CD1c-positive myeloid dendritic cell (primary cell): ENCODE data around the gene KCNQ1OT1.

Source experiments
- DNase-seq: peaks from one replicate; pipeline ENCODE4 v3.0.0-alpha.2; 2016; ENCODE audit errors: extremely low spot score

The KCNQ1OT1 gene

DNA sequence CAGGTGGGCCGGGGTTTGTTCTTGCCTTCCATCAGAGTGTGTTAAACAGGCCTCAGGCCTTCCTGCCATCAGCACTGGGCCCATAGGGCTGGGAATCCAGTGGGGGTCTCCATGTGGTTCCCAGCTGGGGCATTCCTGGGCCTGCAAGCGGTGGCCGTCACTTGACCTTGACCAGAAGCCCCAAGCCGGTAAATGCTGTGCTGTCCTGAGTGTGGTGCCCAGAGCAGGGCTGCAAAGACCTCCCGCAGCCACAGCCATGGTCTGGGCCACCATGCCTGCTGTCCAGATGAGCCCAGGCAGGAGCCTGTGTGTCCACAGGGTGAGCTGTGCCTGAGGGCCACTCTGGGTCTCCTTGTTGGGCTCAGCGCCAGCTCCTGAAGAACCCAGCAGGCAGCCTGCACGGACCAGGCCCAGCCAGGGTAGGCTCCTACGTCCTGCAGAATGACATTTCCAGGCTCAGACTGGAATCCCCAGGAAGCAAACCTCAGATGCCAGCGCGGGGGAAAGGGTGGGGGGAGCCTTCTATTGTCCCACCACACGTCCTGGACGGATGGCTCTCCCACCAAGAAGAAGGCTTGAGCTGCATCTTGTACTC is 117.3 kb downstream of the KCNQ1OT1 start:
- DNase-seq, result no peak

DNA sequence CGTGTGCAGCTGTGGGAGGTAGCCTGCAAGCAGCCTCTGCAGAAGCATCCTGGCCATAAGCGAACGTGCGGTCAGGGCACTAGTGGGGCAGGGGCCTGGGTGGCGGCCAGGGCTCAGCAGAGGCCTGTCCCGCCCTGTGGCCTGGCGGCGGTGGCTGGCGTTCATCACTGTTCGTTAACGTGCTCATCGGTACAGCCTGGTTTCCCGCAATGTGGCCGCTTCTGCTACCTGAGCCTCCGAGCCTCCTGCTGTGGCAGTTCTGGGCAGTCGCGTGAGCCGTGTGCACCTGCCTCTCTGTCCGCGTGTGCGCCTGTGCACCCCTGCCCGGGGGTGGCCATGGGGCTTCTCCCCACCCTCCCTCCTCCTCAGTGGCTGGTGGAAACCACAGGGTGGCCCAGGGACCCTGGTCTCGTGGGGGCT is 117.9 kb downstream of the KCNQ1OT1 start:
- no peak for DNase-seq

DNA sequence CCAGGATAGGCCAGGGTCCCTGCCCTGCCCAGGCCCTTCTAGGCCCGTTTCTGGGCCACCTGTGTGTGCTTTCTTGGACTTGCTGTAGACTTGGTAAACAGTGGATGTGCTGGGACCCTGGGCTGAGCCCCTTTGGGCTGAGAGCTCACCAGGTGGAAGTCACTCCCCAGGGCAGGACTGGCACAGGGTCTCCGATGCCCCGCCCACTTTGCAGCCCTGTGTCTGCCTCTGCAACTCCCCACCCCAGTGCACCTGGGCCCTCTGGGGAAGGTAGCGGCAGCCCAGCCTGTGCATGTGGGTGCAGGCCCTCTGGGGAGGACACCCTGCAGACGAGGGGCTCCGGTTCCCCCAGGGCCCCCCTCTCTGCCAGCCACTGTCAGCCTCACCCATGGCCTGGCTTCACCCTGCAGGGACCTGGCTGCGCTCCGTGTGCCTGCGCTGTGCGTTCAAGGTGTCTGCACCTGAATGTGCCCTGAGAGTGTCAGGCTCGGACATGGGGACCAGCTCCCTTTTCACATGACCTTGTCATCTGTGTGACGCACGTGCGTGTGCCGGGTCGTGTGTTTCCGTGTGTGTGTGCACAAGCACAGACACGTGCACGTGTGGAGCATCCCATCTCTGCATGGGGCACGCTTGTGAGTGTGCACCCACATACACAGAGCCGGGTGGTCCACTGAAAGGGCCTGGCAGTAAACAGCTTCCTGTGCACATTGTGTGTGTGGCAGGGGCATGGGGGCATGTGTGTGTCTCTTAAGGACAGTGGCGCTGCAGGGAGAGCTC is 118.5 kb downstream of the KCNQ1OT1 start:
- no peak for DNase-seq

DNA sequence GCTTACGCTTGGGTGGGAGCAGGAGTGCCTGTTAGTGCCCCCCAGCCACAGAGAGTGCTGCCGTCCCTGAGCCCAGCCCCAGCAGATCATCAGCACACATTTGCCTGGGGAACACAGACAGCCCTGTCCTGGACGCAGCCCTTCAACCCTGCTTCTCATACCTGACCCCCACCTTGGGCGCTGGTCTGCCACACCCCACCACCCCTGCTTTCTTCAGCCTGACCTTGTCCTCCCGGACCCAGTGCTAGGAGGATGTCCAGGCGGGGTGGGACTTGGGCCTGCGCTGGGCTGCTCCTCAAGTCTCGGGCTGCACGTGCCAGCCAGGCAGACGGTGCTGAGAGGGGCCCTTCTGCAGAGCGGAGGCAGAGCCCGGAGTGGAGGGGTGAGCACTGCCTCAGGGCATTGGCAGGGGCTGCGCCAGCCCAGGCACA is 119.2 kb downstream of the KCNQ1OT1 start:
- no peak for DNase-seq

DNA sequence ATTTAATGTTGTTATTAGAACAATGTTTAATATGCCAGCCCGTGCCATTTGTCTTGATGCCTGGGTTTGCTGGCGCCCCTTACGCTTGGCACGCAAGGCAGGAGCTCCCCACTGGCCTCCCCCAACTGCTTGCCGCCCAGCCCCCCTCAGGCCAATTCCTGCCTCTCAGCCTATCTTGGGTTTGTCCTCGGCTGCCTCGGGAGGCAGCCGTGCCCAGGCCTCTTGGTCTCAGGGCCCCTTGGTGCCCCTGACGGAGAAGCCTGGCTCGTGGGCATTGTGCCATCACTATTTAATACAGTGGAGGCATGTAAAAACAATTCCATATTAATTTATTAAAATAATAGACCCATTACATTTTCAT is 119.8 kb downstream of the KCNQ1OT1 start:
- no peak for DNase-seq

DNA sequence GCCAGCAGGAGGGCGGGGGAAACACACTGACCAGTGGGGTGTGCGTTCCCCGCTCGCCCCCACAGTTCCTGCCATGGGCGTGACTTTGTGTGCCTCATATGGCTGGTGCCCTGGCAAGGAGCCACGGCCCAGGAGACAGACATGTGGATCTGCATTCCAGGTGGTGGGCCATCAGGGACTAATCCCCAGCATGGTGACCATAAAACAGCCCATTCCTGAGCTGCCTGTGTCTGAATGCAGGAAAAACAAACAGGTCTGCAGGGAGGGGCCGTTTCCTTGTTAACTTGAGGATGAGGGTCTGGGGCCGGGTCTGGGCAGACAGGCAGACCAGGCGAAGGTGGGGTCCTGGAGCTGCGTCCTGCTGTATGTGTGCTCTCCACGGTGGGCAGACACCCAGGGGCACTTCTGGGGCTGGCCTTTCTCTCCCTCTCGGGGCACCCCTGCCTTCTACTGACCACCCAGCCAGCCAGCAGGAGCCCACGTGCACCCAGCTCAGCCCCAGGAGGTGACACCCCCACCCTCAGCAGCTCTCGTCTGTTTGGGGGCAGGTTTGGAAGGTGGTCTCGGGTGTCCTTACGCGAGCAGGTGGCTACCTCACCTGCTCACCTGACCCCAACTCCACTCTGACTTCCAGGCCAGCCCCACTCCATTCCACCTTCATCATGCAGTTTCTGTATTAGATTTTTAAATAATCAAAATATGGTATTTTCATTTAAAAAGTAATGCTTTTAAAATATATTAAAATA is 120.3 kb downstream of the KCNQ1OT1 start:
- no peak for DNase-seq

DNA sequence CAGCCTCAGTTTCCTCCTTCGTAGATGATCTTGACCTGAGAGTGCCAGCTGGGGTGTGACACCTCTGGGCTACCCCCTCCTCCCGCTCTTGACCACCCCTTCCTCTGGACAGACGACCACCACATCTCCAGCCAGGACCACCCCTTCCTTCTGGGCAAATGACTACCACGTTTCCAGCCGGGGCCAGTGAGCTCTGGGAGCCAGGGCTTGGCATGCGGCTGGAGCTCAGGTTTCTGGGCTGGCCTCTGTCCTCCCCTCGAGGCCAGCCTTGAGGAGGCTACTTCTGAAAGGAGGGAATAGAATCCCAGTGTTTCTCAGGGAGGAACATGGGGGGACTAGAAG is 120.9 kb downstream of the KCNQ1OT1 start:
- DNase-seq, result no peak

DNA sequence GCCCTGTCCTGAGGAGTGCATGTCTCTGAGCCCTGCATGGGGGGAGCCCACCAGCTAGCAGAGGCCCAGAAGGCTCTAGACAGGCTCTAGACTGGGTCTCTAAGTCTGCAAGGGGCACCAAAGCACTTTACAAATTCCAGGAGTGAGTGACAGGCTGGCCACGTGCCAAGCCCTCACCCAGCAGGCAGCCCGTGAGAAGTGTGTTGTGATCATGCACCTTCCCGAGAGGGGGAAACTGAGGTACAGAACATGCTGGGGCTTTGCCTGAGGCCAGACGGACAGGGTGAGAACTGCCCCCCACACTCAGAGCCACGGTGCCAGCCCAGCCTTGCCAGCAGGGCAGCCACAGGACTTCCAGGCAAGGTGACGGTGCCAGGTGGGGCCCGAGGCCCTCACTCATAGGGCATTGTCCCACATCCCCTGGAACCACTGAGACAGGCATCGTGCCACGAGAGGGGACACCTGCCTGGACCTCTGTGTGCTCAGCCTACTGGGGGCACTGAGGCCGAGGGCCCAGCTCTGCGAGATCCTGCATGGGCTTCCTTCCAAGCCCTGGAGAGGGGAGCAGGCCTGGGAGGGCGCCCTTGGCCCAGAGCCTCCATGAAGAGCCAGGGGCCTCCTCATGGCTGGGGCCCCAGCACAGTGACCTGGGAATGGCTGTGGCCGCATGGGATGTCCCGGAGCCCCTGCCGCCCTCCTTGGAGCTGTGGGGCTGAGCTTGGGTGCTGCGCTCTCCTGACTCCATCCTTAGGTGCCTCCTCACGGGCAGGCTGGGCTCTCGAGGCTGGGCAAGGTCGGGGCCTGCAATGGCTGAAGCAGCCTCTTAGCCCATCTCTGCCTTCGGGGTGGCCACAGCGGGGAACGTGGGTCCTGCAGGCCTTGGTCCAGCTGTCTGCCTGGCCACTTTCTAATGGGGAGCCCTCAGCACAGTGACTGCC is 121.5 kb downstream of the KCNQ1OT1 start:
- DNase-seq, result no peak

DNA sequence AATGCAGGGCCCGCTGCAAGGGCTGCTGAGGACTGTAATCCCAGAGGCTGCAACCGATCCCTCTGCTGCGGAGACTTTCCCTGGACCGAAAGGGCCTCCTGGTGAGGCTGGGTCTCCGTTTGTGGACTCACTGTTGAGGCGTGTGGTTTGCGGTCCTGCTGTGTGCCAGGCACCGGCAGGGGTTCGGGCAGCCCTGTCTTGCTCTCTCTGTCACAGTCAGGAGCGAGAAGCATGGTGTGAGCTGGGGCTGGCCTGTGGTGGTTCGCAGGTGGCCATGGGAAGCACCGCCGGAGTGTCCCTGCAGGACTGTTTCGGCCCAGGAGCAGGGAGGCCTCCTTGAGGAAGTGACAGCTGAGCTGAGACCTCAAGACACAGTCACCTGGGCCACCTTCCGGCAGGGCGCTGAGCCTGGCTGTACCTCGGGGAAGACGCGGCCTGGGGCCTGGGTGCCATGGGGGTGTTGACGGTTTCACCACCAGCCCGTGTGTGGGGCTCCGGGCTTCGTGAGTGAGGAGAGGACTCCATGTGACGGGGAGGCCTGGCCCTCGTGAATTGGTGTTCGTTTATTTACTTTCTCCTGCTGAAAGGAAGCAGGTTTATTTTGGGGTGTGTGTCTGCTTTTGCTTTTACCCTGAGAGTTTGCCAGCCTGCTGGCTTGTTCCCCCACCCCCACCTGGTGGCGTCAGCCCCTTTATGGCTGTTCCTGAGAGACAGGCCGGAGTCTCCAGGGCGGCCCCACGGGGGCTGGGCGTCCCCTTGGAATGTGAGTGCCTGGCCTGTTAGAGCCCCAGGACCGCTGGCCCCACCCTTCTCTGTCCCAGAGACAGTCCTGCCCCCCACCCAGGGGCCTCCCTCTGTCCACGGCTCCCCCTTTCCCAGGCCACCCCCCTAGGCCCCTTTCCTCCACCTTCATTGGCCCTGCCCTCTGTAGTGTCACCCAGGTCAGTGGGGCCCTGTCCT is 122.5 kb downstream of the KCNQ1OT1 start:
- DNase-seq, result no peak

DNA sequence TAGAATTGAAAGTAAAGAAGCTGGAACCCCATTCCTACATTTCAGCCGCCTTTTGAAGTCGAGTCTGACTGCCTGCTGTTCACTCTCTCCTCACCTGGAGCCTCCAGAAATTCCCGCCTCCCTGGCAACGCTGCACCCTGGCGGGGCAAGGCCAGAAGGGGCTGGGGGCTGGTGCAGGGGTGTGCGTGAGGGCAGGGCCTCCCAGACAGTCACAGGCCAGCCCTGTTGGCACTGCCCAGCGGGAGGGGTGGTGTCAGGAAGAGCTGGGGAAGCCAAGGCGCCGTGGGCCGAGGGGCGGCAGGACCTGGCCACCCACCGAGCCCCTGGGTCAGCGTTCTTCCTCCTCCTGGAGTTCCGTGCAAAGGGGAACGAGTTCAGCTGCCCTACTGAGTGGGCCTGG is 123.2 kb downstream of the KCNQ1OT1 start:
- DNase-seq, result no peak

DNA sequence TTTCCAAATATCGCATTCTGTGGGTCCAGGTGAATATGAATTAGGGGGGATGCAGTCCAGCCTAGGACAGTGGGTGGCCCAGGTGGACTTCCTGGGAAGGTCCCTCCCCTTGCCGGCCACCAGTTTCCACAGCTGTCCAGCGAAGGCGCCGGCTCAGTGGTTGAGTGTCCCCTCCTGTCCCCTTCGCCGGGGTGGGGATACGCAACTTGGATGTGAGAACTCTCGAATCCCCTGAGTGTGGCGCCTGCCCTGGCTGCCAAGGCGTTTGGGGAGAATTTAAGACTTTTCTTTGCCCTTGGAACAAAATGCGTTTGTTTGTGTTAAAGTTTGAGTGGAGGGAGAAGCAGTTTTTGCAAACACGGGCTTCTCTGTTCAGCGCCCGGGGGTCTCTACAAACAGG is 123.7 kb downstream of the KCNQ1OT1 start:
- DNase-seq, result no peak

DNA sequence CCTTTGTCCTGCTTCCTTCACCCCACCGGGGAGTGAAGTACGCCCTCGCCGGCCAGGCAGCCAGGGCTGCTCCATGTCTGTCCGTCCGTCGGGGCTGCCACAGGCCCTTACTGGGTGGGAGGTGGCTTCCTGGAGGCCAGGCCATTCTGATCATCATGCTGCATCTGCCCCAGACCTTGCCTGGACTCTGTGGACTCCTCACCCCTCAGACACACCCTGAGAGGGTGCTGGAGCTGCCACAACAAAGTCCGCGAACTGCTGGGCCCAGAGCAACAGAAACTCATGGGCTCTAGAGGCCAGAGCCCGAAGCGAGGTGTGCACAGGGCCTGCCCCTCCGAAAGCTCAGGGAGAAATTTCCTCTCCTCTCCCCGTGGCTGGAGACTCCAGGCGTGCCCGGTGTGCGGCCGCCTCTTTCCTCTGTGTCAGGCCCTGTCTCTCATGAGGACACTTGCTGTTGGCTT is 124.2 kb downstream of the KCNQ1OT1 start:
- DNase-seq, result no peak

DNA sequence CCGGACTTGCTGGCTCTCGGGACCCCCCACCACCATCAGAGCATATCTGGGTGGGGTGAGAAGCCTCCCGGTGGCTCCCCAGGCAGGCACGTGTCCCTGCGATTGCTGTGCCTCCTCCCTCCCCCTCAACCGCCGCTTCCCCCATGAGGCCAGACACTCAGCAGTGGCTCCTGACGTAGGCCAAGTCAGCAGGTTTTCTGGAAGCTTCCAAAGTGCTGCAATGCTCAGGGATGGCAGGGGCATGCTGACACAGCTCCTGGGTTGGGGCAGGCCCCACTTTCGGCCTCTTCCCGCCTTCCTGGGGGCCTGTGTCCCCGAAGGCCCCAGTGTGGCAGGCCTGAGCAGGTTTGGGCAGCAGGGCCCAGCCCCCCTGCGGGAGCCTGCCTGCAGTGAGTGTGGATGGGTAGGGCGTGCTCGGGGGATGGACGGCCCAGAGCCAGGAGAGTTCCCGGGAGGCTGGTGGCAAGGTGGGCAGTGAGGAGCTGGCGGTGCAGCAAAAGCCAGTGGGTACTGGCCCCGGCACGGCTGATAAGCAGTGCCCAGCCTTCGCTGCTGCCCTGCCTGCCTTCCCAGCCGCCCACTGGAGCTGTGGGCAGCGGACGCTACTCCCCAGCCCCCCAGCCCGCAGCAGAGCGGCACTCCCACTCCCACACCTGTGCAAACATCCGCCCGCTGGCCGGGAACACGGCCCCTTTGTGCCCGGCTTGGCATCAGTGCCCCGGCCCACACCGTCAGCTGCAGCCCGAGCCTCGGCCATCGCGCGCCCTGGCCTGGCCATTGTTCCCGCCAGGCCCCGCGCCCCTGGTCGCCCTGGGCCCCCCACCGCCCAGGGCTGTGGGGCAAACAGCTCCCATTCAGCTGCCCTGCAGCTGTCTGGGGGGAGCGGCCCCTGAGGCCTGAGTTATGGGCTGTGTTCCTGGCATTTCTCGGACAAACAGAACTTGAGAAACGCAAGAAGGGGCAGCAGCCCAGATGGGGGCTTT is 125.0 kb downstream of the KCNQ1OT1 start:
- DNase-seq, result no peak

DNA sequence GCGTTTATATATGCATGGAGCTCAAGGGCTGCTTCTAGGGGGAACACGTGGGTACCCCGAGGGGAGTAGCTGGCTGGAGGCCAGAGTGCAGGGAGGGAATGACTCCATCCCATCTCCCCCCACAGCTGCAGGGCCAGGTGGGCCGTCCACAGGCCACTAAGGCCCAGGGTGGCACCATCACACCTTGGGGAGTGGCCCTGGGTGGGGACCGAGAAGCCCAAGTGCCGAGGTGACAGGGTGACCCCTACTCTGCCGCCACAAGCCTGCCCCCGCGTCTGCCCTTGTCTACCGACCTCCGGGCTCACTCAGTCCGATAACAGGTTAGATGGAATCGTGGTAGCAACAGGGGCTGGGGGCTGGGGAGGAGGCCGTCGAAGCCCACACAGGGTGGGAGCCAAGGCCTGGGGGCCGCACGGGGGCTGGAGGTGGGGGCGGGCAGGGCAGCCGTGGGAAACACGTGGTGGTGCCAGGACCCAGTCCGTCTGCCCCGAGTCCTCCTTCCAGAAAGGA is 125.7 kb downstream of the KCNQ1OT1 start:
- DNase-seq, result no peak

DNA sequence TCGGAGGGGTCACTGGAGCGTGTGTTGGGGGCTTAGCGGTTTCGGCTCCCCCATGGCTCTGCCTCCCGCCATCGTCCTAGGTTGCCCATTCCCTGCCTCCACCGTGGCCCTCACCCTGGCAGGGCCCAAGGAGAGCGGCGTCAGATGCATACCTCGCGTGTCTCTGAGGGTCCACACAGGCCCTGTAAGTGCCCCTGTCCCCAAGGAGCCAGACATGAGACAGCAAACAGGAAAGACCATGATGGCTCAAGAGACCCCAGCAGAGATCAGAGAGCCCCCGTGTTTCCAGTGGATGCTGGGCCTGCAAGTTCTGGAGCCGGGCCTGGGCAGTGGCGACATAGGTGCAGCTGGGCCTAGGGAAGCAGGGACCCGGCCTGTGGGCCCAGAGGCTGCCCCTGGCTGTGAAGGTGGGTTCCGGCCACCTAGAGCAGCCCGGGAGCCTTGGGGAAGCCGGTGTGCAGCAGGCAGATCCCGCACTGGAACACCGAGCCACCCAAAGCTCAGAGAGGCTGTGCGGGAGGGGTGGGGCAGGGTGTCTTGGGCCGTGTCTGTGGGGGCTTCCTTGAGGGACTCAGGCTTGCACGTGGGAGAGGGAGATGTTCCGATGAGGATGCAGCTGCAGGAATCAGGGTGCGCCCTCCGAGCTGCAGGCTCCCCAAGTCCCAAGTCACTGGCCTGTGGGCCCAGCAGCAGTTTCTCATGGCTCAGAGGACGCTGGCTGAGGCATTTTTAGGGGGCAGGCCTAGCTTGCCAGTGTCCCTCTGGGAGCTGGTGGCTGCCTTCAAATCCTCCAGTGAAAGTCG is 126.4 kb downstream of the KCNQ1OT1 start:
- no peak for DNase-seq

DNA sequence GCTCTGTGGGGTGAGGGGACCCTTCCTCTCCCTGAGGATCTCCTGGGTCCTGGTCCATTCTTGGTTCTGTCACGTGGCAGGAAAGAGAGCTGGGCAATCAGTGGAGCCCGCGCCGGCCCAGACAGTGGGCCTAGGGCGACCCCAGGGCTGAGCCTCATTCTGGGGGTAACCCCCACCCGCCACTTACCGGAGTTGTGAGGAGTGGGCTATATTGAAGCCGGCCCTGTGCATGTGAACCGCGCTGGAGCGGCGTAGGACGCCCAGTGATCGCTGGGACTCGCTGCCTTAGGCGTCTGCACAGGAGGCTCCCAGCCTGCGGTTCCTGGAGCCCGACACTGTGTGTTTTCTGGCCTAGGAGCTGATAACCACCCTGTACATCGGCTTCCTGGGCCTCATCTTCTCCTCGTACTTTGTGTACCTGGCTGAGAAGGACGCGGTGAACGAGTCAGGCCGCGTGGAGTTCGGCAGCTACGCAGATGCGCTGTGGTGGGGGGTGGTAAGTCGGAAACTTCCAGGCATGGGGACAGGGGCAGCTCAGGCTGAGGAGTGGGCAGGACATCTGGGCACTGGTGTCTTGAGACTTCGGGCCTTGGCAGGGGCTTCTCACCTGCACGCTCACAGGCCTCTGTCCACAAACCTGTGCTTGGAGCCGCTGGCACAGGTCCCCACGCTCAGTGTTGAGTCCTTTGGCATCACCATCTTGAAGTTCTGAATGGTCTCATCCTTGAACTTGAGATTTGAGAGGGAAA is 127.1 kb downstream of the KCNQ1OT1 start:
- no peak for DNase-seq

DNA sequence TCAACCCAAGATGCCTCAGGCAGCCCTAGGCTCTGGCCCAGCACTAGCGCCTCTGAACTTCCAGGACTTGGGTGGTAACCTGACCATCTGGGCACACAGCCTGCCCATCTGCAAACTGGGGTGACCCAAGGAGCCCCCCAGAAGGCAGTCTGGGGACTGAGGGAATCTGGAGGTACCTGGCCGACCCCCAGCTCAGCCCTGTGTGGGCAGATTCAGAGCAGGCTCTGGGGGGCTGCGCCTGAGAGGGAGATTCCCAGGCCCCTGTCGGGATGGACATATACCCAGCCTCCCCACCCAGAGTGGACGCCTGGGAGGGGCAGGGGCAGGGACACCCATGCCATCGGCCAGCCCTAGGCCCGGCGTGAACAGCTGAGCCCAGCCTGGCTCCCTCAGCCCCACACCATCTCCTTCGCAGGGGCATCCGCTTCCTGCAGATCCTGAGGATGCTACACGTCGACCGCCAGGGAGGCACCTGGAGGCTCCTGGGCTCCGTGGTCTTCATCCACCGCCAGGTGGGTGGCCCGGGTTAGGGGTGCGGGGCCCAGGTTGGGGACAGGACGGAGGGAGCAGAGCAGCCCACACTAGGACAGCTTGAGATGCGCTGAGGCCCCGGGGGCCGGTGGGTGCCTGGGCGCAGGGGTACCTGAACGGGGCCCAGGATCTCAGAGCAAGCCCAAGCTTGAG is 128.1 kb downstream of the KCNQ1OT1 start:
- no peak for DNase-seq
